Breast epithelium (tissue), 4 donors: ENCODE measurements around the gene PADI1. TPM values are rescaled to one million over a fixed set of nuclear protein-coding genes. Genes with fewer than 3 reads are reported as not detected.

ENCODE experiments used
- DNase-seq, 2 donors: peaks; one replicate each; pipeline ENCODE4 v3.0.0-alpha.2; 2019; ENCODE audit warnings: low spot score in 2 of 2
- H3K27ac ChIP-seq, 2 donors: fragments of 200-600 bp; sonication (generic) in 1 of 2; one replicate each; pipeline ENCODE4 v1.5.1; 2016 to 2019; ENCODE audit warnings: mild to moderate bottlenecking in 1 of 2
- H3K27me3 ChIP-seq, 2 donors: fragments of 200-600 bp; sonication (generic) in 1 of 2; one replicate each; pipeline versions ENCODE4 v1.5.1 to v1.6.0; 2017 to 2019; ENCODE audit warnings: control low read depth in 1 of 2, mild to moderate bottlenecking in 1 of 2
- H3K36me3 ChIP-seq: fragments of 200-600 bp; one replicate; pipeline ENCODE4 v1.5.1; 2019
- H3K4me1 ChIP-seq, 2 donors: fragments of 200-600 bp; sonication (generic); one replicate each; pipeline ENCODE4 v1.5.1; 2016 to 2019; ENCODE audit warnings: control low read depth in 1 of 2
- H3K4me3 ChIP-seq, 3 donors: fragments of 200-600 bp; sonication (generic); 1 replicate in 2 of 3; 2 replicates in 1 of 3; pipeline ENCODE4 v1.5.1; 2016 to 2019; ENCODE audit warnings: mild to moderate bottlenecking in 3 of 3, moderate library complexity in 2 of 3
- H3K9me3 ChIP-seq, 2 donors: fragments of 200-600 bp; sonication (generic) in 1 of 2; one replicate each; pipeline ENCODE4 v1.5.1; 2016 to 2019; ENCODE audit warnings: control low read depth in 1 of 2
- CTCF ChIP-seq, 3 donors: fragments of 450-650 bp; IDR thresholded peaks; one replicate each; pipeline ENCODE4 v1.5.1; 2016 to 2017; ENCODE audit warnings: antibody characterized with exemption in 3 of 3, mild to moderate bottlenecking in 3 of 3, moderate library complexity in 3 of 3
- POLR2A ChIP-seq: fragments of 450-650 bp; IDR thresholded peaks from one replicate; pipeline ENCODE4 v1.6.1; 2016; ENCODE audit warnings: antibody characterized with exemption, mild to moderate bottlenecking, moderate library complexity
- POLR2AphosphoS5 ChIP-seq, 3 donors: sonication (generic); formaldehyde crosslinking; IDR thresholded peaks; one replicate each; pipeline ENCODE4 v1.6.1; 2017; ENCODE audit warnings: antibody characterized with exemption in 3 of 3
- intact Hi-C: fragments of 100-400 bp; cut with DNase I; formaldehyde crosslinking; loops from one replicate; pipeline ENCODE4 v1.15.1; 2023; ENCODE audit warnings: low total_unique reads
- total RNA-seq, 3 donors: library from RNA; depleted of rRNA; stranded (reverse); fragments of >200 nt; gene quantifications; one replicate each; pipeline ENCODE4 v1.1.0, GENCODE V29; 2016

The PADI1 gene
- total RNA-seq, 3 donors from 2014 or later = 0.33 TPM; not detected in 2

- intact Hi-C loops = no loop called here
- H3K4me3 ChIP-seq = no peak overlapping the region
- H3K36me3 ChIP-seq = no peaks in the 10 kb centered on the region
- no peak for DNase-seq
- no peaks in the 10 kb centered on the region for H3K4me1 ChIP-seq
- TF ChIP-seq POLR2AphosphoS5 (IDR thresholded peaks at IDR 0.05) (no peak), CTCF (IDR thresholded peaks at IDR 0.05) (no peak), POLR2A (no peak)
- H3K27me3 ChIP-seq = no peaks in the 10 kb centered on the region
- no peaks in the 10 kb centered on the region for H3K9me3 ChIP-seq
- H3K27ac ChIP-seq = no peak overlapping the region
Observed at GRCh38 chr1:17259233-17259873, 54.4 kb downstream of the PADI1 start.

- intact Hi-C loops = no loop called here
- H3K4me1 ChIP-seq = no peaks in the 10 kb centered on the region
- no peak overlapping the region for H3K4me3 ChIP-seq
- no peaks in the 10 kb centered on the region for H3K27me3 ChIP-seq
- no peaks in the 10 kb centered on the region for H3K9me3 ChIP-seq
- H3K36me3 ChIP-seq = no peaks in the 10 kb centered on the region
- TF ChIP-seq CTCF (IDR thresholded peaks at IDR 0.05) = no peak
- no peak for TF ChIP-seq POLR2AphosphoS5 (IDR thresholded peaks at IDR 0.05)
- no peak for TF ChIP-seq POLR2A
- no peak for DNase-seq
- no peak overlapping the region for H3K27ac ChIP-seq
Observed at GRCh38 chr1:17260264-17260663, 55.3 kb downstream of the PADI1 start.

GRCh38 chr1:17260738-17261137 is 55.8 kb downstream of the PADI1 start:
- Histone ChIP-seq H3K36me3 (no peaks in the 10 kb centered on the region), H3K4me3 (no peak overlapping the region), H3K4me1 (no peaks in the 10 kb centered on the region), H3K27ac (no peak overlapping the region), H3K27me3 (no peaks in the 10 kb centered on the region), H3K9me3 (no peaks in the 10 kb centered on the region)
- DNase-seq = no peak
- TF ChIP-seq POLR2AphosphoS5 (IDR thresholded peaks at IDR 0.05) = no peak
- TF ChIP-seq POLR2A = no peak
- TF ChIP-seq CTCF (IDR thresholded peaks at IDR 0.05) = no peak
- intact Hi-C loops = no loop called here

GRCh38 chr1:17263936-17264335 is 59.0 kb downstream of the PADI1 start:
- Histone ChIP-seq H3K9me3 (no peaks in the 10 kb centered on the region), H3K27me3 (no peaks in the 10 kb centered on the region), H3K36me3 (no peaks in the 10 kb centered on the region), H3K4me3 (no peak overlapping the region), H3K27ac (no peak overlapping the region), H3K4me1 (no peaks in the 10 kb centered on the region)
- intact Hi-C loops = no loop called here
- no peak for TF ChIP-seq POLR2A
- no peak for TF ChIP-seq CTCF (IDR thresholded peaks at IDR 0.05)
- TF ChIP-seq POLR2AphosphoS5 (IDR thresholded peaks at IDR 0.05) = no peak
- no peak for DNase-seq

GRCh38 chr1:17264470-17264869 is 59.5 kb downstream of the PADI1 start:
- no peaks in the 10 kb centered on the region for H3K27me3 ChIP-seq
- H3K4me1 ChIP-seq = no peaks in the 10 kb centered on the region
- intact Hi-C loops = no loop called here
- TF ChIP-seq POLR2A (no peak), POLR2AphosphoS5 (IDR thresholded peaks at IDR 0.05) (no peak), CTCF (IDR thresholded peaks at IDR 0.05) (no peak)
- H3K4me3 ChIP-seq = no peak overlapping the region
- DNase-seq = no peak
- H3K9me3 ChIP-seq = no peaks in the 10 kb centered on the region
- no peak overlapping the region for H3K27ac ChIP-seq
- H3K36me3 ChIP-seq = no peaks in the 10 kb centered on the region
